ENCODE data around the gene KCNJ15.

Gene KCNJ15

GRCh38 chr21:38307771-38308531 lies 51.2 kb downstream of the KCNJ15 start:
- no peak overlapping the region for H2AK5ac ChIP-seq (ENCODE audit: low read depth, low read length)
- WGBS, 2 donors (ENCODE audit: extremely low coverage in 2 of 2, insufficient read length in 2 of 2, insufficient replicate concordance in 1 of 2) = no CpG with 5 or more reads among the region's 7 CpGs
- H2BK120ac ChIP-seq (ENCODE audit: low read depth, low read length) = no peak overlapping the region
- H2BK5ac ChIP-seq (ENCODE audit: low read length) = no peak overlapping the region
- H3K36me3 ChIP-seq (replicated peaks in 1 of 2; ENCODE audit: control insufficient read depth in 2 of 2, insufficient read depth in 2 of 2, low read length in 2 of 2) = no peaks in the 10 kb centered on the region
- no peak overlapping the region for H2BK15ac ChIP-seq (ENCODE audit: low read length)
- H2BK12ac ChIP-seq (ENCODE audit: low read length) = no peak overlapping the region
- no peak overlapping the region for H4K91ac ChIP-seq (ENCODE audit: low read depth, low read length, poor library complexity)
- H3K9ac ChIP-seq (ENCODE audit: low read depth, low read length, poor library complexity) = no peak overlapping the region
- peaks cover 3 to 5% of the 10 kb centered on the region in 2 donors for H3K4me1 ChIP-seq (ENCODE audit: control insufficient read depth in 2 of 2, insufficient read depth in 1 of 2, low read depth in 1 of 2, low read length in 2 of 2)
- H3K9me3 ChIP-seq (replicated peaks in 1 of 2; ENCODE audit: control insufficient read depth in 2 of 2, insufficient read depth in 1 of 2, low read depth in 1 of 2, low read length in 2 of 2) = no peaks in the 10 kb centered on the region
- no peak overlapping the region for H3K27ac ChIP-seq (replicated peaks; ENCODE audit: low read length)
- H3K4me2 ChIP-seq (ENCODE audit: insufficient read depth, low read length, poor library complexity, severe bottlenecking) = no peak overlapping the region
- no peak overlapping the region for H3K4ac ChIP-seq (ENCODE audit: low read length)
- no peak for DNase-seq (ENCODE audit: low spot score)
- H2AFZ ChIP-seq (ENCODE audit: low read length) = peak overlapping the region; percentile 3
- H3K18ac ChIP-seq (ENCODE audit: low read length) = no peak overlapping the region
- no peak overlapping the region for H3K4me3 ChIP-seq (ENCODE audit: low read length in 2 of 2)
- no peak overlapping the region for H3K23ac ChIP-seq (ENCODE audit: low read depth, low read length, poor library complexity)
- no peak overlapping the region for H4K8ac ChIP-seq (ENCODE audit: low read depth, low read length)
- H3K79me1 ChIP-seq (ENCODE audit: low read depth, low read length) = no peaks in the 10 kb centered on the region
- H3K14ac ChIP-seq (ENCODE audit: low read length) = no peak overlapping the region
- no peaks in the 10 kb centered on the region for H3K27me3 ChIP-seq (ENCODE audit: control insufficient read depth in 3 of 3, insufficient read depth in 3 of 3, low read depth in 1 of 3, low read length in 3 of 3)

GRCh38 chr21:38308532-38309119 lies 51.8 kb downstream of the KCNJ15 start:
- Histone ChIP-seq H3K9ac (ENCODE audit: low read depth, low read length, poor library complexity) (no peak overlapping the region), H3K4ac (ENCODE audit: low read length) (no peak overlapping the region), H2AK5ac (ENCODE audit: low read depth, low read length) (no peak overlapping the region), H3K4me3 (ENCODE audit: low read length in 2 of 2) (no peak overlapping the region), H3K79me1 (ENCODE audit: low read depth, low read length) (no peaks in the 10 kb centered on the region), H3K4me1 (ENCODE audit: control insufficient read depth in 2 of 2, insufficient read depth in 1 of 2, low read depth in 1 of 2, low read length in 2 of 2) (peaks cover 3 to 5% of the 10 kb centered on the region in 2 donors), H2BK5ac (ENCODE audit: low read length) (no peak overlapping the region), H4K8ac (ENCODE audit: low read depth, low read length) (no peak overlapping the region), H3K23ac (ENCODE audit: low read depth, low read length, poor library complexity) (no peak overlapping the region), H2AFZ (ENCODE audit: low read length) (peak overlapping the region; percentile 3), H2BK12ac (ENCODE audit: low read length) (no peak overlapping the region), H2BK120ac (ENCODE audit: low read depth, low read length) (no peak overlapping the region), H3K36me3 (replicated peaks in 1 of 2; ENCODE audit: control insufficient read depth in 2 of 2, insufficient read depth in 2 of 2, low read length in 2 of 2) (no peaks in the 10 kb centered on the region), H3K4me2 (ENCODE audit: insufficient read depth, low read length, poor library complexity, severe bottlenecking) (no peak overlapping the region), H3K14ac (ENCODE audit: low read length) (no peak overlapping the region), H3K27me3 (ENCODE audit: control insufficient read depth in 3 of 3, insufficient read depth in 3 of 3, low read depth in 1 of 3, low read length in 3 of 3) (no peaks in the 10 kb centered on the region), H3K18ac (ENCODE audit: low read length) (no peak overlapping the region), H3K27ac (replicated peaks; ENCODE audit: low read length) (no peak overlapping the region), H3K9me3 (replicated peaks in 1 of 2; ENCODE audit: control insufficient read depth in 2 of 2, insufficient read depth in 1 of 2, low read depth in 1 of 2, low read length in 2 of 2) (no peaks in the 10 kb centered on the region), H4K91ac (ENCODE audit: low read depth, low read length, poor library complexity) (no peak overlapping the region), H2BK15ac (ENCODE audit: low read length) (no peak overlapping the region)
- no peak for DNase-seq (ENCODE audit: low spot score)
- no CpG with 5 or more reads among the region's 9 CpGs for WGBS, 2 donors (ENCODE audit: extremely low coverage in 2 of 2, insufficient read length in 2 of 2, insufficient replicate concordance in 1 of 2)

GRCh38 chr21:38310646-38311485 lies 54.1 kb downstream of the KCNJ15 start:
- no peak overlapping the region for H2BK5ac ChIP-seq (ENCODE audit: low read length)

GRCh38 chr21:38311765-38312164 lies 55.0 kb downstream of the KCNJ15 start:
- Histone ChIP-seq H3K4me1 (ENCODE audit: control insufficient read depth in 2 of 2, insufficient read depth in 1 of 2, low read depth in 1 of 2, low read length in 2 of 2) (peaks cover 3 to 5% of the 10 kb centered on the region in 2 donors), H3K4ac (ENCODE audit: low read length) (no peak overlapping the region), H3K79me1 (ENCODE audit: low read depth, low read length) (no peaks in the 10 kb centered on the region), H2BK120ac (ENCODE audit: low read depth, low read length) (no peak overlapping the region), H2BK12ac (ENCODE audit: low read length) (no peak overlapping the region), H3K27ac (replicated peaks; ENCODE audit: low read length) (no peak overlapping the region), H3K36me3 (replicated peaks in 1 of 2; ENCODE audit: control insufficient read depth in 2 of 2, insufficient read depth in 2 of 2, low read length in 2 of 2) (no peaks in the 10 kb centered on the region), H3K4me3 (ENCODE audit: low read length in 2 of 2) (no peak overlapping the region), H4K8ac (ENCODE audit: low read depth, low read length) (no peak overlapping the region), H2AFZ (ENCODE audit: low read length) (peak overlapping the region; percentile 19), H2BK5ac (ENCODE audit: low read length) (no peak overlapping the region), H3K9me3 (replicated peaks in 1 of 2; ENCODE audit: control insufficient read depth in 2 of 2, insufficient read depth in 1 of 2, low read depth in 1 of 2, low read length in 2 of 2) (no peaks in the 10 kb centered on the region), H3K23ac (ENCODE audit: low read depth, low read length, poor library complexity) (no peak overlapping the region), H2BK15ac (ENCODE audit: low read length) (no peak overlapping the region), H3K9ac (ENCODE audit: low read depth, low read length, poor library complexity) (no peak overlapping the region), H4K91ac (ENCODE audit: low read depth, low read length, poor library complexity) (no peak overlapping the region), H3K18ac (ENCODE audit: low read length) (no peak overlapping the region), H3K4me2 (ENCODE audit: insufficient read depth, low read length, poor library complexity, severe bottlenecking) (no peak overlapping the region), H3K14ac (ENCODE audit: low read length) (no peak overlapping the region), H3K27me3 (ENCODE audit: control insufficient read depth in 3 of 3, insufficient read depth in 3 of 3, low read depth in 1 of 3, low read length in 3 of 3) (no peaks in the 10 kb centered on the region), H2AK5ac (ENCODE audit: low read depth, low read length) (no peak overlapping the region)
- WGBS, 2 donors (ENCODE audit: extremely low coverage in 2 of 2, insufficient read length in 2 of 2, insufficient replicate concordance in 1 of 2) = no CpG with 5 or more reads among the region's 6 CpGs
- no peak for DNase-seq (ENCODE audit: low spot score)

More at GRCh38 chr21:38310646-38311485, 54.1 kb downstream of the KCNJ15 start:
- H3K4me3 ChIP-seq (ENCODE audit: low read length in 2 of 2) = no peak overlapping the region
- no peak overlapping the region for H2BK15ac ChIP-seq (ENCODE audit: low read length)
- H3K4me1 ChIP-seq (ENCODE audit: control insufficient read depth in 2 of 2, insufficient read depth in 1 of 2, low read depth in 1 of 2, low read length in 2 of 2) = peaks cover 3 to 5% of the 10 kb centered on the region in 2 donors
- no peak overlapping the region for H3K9ac ChIP-seq (ENCODE audit: low read depth, low read length, poor library complexity)
- H4K8ac ChIP-seq (ENCODE audit: low read depth, low read length) = no peak overlapping the region
- no peaks in the 10 kb centered on the region for H3K36me3 ChIP-seq (replicated peaks in 1 of 2; ENCODE audit: control insufficient read depth in 2 of 2, insufficient read depth in 2 of 2, low read length in 2 of 2)
- no peak overlapping the region for H2BK12ac ChIP-seq (ENCODE audit: low read length)
- no peak overlapping the region for H2AFZ ChIP-seq (ENCODE audit: low read length)
- H3K27ac ChIP-seq (replicated peaks; ENCODE audit: low read length) = peak overlapping the region; percentile 5
- no peak overlapping the region for H3K14ac ChIP-seq (ENCODE audit: low read length)
- H4K91ac ChIP-seq (ENCODE audit: low read depth, low read length, poor library complexity) = no peak overlapping the region
- H3K9me3 ChIP-seq (replicated peaks in 1 of 2; ENCODE audit: control insufficient read depth in 2 of 2, insufficient read depth in 1 of 2, low read depth in 1 of 2, low read length in 2 of 2) = no peaks in the 10 kb centered on the region
- no peak overlapping the region for H3K18ac ChIP-seq (ENCODE audit: low read length)
- H3K4ac ChIP-seq (ENCODE audit: low read length) = no peak overlapping the region
- no peak overlapping the region for H3K23ac ChIP-seq (ENCODE audit: low read depth, low read length, poor library complexity)
- H2BK120ac ChIP-seq (ENCODE audit: low read depth, low read length) = no peak overlapping the region
- no peak overlapping the region for H2AK5ac ChIP-seq (ENCODE audit: low read depth, low read length)
- no peak for DNase-seq (ENCODE audit: low spot score)
- no peaks in the 10 kb centered on the region for H3K27me3 ChIP-seq (ENCODE audit: control insufficient read depth in 3 of 3, insufficient read depth in 3 of 3, low read depth in 1 of 3, low read length in 3 of 3)
- no CpG with 5 or more reads among the region's 9 CpGs for WGBS, 2 donors (ENCODE audit: extremely low coverage in 2 of 2, insufficient read length in 2 of 2, insufficient replicate concordance in 1 of 2)
- no peak overlapping the region for H3K4me2 ChIP-seq (ENCODE audit: insufficient read depth, low read length, poor library complexity, severe bottlenecking)
- H3K79me1 ChIP-seq (ENCODE audit: low read depth, low read length) = no peaks in the 10 kb centered on the region
